HG02885 (cell line): ENCODE data around the gene ABCA3.
A peak's percentile ranks its signal among the peaks of the same experiment; 100 is the strongest.

Source experiments
- ATAC-seq: cut with Tn5 transposase; IDR thresholded peaks from one replicate; pipeline ENCODE4 v1.9.1; 2021; ENCODE audit warnings: mild to moderate bottlenecking; ENCODE audit not compliant: unreplicated experiment, poor library complexity

Gene ABCA3

DNA sequence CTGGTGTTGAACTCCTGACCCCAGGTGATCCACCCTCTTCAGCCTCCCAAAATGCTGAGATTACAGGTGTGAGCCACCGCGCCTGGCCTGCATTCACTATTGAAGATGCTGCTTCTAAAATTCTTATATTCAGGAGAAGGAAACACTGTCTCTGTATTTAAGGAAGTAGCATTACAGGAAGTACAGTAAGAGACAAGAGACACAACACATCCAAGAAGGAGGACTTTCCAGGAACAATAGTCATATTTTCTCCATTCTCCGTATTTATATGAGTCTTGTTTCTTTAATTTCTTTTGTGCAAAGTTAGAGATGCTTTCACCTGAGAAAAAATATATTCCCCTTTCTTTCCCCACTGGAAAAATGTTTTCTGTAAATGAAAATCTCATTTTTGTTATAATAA is 18.3 kb upstream of the ABCA3 start:
- ATAC-seq, result no peak

DNA sequence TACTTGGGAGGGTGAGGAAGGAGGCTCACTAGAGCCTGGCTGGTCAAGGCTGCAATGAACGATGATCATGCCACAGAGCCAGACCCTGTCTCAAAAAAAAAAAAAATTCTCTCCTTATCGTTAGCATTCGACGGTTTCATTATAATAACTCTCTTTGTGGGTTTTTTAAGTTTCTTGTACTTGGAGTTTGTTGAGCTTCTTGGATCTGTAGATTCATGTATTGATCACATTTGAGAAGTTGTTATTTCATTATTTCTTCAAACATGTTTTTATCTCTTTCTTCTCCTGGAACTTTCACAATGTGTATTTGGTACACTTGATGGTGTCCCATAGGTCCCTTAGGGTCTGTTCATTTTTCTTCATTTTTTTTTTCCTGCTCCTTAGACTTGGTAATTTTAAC is 16.8 kb upstream of the ABCA3 start:
- no peak for ATAC-seq

DNA sequence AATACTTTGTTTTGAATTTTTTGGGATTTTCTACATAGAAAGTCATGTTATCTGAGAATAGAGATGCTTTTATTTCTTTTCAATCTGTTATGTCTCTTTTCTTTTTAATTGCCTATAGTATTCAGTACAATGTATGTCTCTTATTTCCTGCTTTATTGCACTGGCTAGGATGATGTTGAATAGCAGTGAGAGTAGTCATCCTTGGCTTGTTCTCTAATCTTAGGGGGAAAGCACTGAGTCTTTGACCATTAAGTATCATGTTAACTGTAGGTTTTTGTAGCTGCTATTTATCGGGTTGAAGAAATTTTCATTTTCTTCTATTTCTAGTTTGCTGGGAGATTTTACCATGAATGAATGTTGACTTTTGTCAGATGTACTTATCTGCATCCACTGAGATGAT is 10.0 kb upstream of the ABCA3 start:
- ATAC-seq, result no peak

DNA sequence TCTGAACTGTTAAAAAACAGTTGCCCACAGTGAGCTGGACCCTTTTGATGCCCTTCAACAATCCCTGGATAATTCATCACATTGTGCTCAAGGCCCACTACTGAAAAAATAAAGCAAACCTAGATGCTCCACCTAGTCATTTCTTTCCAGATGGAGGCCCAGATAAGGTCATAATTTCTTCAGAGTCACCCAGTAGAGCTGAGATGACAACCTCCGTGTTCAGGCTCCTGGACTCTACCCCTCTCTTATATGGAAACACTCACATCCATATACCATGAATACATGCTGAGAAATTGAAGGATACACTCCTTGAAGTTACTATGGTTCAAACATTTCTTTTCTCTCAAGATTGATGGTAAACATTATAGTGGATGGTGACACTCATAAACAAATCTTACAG is 2.7 kb upstream of the ABCA3 start:
- ATAC-seq, result no peak

DNA sequence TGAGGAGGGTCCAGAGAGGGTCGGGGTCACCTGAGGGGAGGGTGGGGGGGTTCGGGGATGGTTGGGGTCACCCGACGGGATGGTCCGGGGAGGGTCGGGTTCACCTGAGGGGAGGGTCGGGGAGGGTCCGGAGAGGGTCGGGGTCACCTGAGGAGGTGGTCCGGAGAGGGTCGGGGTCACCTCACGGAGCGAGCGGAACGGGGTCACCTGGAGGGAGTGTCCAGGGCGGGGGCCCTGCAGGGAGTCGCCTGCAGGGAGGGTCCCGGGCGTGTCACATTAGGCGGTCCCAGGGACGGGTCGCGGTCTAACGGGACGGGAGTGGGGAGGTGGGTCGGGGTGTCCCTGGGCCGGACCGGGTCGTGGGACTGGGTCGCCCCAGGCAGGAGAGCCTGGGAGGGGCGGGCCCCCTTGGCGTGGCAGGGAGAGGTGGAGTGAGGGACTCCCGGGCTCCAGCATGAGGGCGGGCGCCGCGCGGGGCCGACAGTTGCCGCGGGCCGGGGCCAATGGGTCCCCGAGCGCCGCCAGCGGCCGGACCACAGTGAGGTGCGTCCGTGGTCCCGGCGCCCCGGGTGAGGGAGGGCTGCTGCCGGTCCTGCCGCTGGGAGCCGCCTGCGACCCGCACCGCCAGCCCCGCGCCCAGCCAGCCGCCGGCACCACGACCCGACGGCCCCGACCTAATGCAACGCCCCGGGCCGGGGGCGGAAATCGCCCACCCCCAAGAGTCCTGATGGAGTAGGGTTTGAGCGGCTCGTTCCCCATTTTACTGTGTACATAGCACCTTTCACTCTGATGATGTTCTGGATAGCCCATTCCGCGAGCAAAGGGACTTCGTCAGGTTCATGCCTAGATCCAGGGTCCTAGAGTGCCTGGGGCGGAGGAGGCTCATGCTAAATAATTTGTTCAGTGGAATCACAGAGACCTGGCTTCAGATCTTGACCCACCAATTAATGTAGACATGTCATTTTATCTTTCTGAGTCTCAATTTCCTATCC is 1.2 kb upstream of the ABCA3 start:
- no peak for ATAC-seq

DNA sequence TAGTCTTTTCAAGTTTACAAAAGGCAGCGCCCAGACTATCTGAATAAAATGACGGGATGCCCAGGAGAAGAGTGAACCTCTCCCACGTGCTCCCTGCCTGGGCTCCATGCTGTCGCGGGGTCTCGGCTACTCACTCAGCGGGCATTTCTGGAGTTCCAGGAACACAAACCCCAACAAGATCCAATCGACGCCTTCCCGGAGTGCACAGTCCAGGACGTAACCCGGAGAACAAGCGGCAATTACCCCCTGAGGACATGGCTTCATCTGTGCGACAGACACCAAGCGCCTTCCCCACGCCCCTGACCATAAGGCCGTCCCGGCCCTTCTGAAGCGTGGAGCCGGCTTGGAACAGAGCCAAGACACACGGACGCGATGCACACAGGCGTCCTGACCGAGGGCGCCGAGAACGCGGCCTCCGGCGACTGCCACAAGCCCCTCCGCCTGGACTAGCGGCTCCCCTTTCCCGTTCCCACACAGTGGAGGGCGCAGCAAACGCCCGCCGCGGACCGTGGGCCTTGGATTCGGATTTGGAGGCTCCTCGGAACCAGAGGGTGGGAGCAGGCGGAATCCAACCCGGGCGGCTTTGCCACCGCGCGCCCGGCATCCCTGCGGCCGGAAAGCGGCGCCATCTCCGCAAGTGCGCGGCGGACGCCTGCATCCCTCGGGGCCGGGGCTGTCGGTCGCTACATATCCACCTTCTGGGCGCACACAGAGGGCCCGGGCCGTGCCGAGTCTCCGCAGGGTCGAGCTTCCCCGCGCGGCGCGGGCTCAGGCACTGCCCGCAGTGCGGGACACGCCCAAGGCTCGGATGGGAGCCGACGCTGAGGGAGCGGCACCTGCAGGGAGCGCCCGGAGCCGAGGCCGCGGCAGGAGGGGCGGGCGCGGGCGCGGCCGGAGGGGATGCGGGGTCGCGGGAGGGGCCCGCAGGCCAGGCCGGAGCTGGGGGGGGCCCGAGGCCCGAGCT is 725 bp downstream of the ABCA3 start:
- peak; percentile 40 for ATAC-seq

DNA sequence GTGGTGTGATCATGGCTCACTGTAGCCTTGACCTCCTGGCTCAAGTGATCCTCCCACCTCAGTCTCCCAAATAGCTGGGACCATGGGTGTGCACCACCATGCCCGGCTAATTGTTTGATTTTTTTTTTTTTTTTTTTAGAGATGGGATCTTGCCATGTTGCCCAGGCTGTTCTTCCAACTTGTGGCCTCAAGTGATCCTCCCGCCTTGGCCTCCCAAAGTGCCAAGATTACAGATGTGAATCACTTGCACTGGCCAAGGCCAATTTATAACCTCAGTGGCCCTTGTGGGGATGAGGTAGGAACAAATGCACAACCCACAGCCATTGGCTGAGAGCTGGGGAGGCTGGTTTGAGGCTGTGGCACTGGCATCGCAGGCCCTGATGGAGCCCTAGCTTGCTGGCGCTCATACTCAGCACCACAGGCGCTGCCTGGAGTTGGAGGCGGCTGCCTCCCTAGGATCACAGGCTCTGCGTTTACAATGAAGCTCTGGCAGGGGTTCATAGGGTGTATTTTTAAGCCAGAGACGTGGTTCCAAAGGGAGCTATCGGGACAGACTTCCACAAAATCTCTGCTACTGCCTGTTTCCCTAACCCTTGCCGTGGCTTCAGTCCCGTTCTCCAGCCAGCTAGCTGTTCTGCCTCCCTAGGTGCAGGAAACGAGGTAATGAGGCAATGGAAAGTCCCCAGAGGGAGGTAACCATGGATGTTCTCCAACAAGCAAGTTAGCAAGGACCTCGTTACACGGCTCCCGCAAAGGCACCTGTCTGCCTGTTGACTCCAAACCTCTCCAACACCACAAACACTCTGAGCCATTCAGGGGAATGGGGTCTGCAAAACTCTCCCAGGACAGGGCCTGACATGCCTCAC is 2.9 kb downstream of the ABCA3 start:
- no peak for ATAC-seq

DNA sequence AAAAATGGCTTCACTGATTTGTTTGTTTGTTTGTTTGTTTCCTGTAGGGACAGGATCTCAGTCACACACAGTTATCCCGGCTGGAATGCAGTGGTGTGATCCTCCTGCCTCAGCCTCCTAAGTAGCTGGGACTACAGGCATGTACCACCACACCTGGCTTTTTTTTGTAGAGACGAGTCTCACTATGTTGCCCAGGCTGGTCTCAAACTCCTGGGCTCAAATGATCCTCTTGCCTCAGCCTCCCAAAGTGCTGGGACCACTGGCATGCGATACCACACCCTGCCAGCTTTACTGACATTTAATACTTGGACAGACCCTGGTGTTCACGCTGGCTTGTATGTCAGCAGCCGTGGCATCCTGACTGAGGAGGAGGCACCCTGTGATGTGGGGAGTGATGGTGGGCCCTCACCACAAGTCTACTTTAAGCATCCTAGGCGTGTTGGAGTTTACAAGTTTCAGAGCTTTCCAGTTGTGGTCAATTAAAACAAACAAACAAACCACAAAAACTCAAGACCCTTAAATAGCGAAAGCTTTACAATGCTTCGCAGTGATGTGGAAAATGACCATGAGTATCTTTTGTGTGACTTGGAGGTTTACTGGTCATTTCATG is 5.1 kb downstream of the ABCA3 start:
- no peak for ATAC-seq

DNA sequence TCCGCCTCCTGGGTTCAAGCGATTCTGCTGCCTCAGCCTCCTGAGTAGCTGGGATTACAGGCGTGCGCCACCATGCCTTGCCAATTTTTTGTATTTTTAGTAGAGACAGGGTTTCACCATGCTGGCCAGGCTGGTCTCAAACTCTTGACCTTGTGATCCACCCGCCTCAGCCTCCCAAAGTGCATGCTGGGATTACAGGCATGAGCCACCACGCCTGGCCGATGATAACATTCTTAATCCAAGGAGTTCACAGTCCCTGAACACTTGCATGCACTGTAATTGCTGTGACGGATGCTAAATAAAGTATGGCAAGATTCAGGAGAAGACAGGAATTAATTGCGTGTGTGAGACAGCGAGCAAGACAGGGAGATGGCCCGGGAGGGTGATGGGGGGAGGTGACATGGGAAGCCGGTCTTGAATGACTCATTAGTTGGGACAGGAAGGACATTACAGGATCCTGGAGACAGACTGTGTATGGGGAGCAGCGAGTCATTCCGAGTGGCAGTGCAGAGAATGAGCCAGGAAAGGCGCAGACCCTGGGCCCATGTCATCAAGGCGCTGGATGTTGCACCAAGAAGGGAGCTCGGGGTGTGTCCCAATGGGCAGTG is 6.7 kb downstream of the ABCA3 start:
- ATAC-seq, result no peak

DNA sequence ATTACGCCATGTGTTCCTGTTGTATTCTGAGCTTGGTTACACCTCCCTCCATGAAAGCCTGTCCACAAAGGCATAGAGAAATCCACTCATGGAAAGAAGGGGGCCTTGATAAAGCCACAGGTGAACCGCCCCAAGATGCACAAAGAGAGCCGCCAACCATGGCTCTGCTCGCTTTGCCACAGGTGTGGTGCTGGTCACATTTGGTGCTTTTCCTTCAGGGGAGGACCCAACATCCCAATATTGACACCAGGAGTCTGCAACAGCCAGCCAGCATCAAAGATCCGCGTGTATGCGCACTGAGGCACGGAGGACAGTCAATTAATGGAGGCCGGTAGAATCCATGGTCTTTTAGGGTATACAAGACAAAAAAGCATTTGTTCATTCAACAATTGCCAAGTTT is 7.3 kb downstream of the ABCA3 start:
- no peak for ATAC-seq

DNA sequence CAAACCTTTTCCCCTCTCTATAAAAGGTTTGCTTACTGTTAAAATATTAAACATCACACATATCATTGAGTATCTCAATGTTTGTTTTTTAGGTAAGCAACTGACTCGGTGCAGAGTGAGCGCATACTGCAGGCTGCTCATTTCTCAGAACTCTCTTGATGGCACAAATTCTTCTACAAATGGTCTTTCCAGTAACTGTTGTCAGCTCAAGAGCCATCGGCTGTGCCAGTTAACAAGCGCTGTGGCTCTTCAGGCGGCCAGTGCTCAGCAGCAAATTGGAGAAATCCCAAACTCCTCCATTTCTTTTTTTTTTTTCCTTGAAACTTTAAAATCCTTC is 8.6 kb downstream of the ABCA3 start:
- ATAC-seq, result no peak

DNA sequence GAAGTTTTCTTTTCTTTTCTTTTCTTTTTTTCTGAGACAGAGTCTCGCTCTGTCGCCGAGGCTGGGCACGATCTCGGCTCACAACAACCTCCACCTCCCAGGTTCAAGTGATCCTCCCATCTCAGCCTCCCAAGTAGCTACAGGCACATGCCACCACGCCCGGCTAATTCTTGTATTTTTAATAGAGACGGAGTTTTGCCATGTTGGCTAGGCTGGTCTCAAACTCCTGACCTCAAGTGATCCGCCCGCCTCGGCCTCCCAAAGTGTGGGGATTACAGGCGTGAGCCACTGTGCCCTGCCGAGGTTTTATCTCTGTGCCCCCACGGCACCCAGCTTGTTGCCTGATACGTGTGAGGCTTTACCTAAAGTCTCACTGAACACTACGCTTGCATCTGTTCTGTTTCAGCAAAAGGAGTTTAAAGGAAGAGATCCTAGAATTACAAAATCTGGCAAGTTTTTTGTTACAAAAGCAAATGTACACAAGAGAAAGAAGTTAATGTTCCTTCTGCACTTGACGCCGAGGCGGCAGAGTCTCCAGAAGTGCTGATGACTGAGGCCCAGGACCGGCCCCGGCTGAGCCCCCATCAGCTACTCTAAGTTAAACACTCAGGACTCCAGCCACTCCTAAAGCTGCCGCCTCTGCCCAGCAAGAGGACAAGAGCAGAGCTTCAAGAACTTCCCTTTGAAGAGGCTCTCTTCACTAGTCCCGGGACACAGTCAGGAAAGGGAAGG is 9.2 kb downstream of the ABCA3 start:
- ATAC-seq, result no peak

DNA sequence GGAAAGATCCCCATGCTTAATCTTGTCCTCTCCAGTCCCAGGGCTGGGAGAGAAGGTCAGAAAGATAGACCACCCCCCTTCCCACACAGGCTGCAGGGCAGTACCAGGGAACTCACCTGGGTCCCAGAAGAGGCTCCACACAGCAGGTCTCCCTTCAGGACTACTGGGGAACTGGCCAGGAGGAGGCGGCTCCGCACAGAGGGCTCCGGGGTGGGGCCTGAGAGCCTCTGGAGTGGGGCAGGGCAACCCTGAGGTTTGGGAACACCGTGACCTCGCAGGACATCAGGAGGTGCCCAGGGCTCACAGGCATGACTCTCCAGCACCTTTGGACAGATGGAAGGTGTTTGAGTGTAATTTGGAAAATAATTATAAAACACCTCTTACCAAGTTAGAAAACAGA is 11.0 kb downstream of the ABCA3 start:
- no peak for ATAC-seq

DNA sequence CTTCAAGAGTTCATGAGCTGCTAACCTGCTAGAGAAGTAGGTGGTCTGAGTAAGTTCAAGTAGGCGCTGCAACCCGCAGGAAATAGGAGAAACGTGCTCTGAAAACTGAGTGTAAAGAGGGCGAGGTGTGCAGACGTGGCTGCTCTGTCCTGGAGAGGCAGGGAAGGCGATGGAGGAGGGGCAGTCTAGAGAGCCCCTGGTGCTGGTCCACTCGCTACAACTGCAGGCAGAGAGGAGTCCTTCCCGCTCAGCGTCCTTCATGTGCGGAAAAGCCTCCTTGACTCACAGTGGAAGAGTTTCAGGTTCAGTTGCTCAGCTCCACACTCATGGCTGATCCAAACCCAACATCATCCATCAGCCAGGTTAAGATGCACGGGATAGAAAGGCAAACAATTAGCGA is 12.1 kb downstream of the ABCA3 start:
- no peak for ATAC-seq

DNA sequence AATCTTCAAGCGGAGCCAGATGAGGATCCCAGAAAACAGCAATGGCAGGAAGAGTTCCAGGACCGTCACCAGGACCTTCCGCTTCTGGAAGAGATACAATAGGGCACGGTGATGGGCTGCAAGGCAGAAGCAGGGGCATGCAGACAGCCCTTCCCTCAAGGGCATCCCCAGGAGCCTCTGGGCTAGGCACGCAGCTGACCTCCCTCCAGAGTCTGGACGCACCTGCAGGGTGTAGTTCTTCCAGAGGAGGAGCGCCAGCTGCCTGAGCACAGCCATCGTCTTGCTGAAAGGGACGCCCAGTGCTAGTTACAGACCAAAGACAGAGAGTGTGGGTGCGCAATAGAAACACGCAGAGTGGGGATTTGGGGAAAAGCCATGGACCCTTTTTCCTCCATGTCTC is 14.3 kb downstream of the ABCA3 start:
- ATAC-seq, result no peak

DNA sequence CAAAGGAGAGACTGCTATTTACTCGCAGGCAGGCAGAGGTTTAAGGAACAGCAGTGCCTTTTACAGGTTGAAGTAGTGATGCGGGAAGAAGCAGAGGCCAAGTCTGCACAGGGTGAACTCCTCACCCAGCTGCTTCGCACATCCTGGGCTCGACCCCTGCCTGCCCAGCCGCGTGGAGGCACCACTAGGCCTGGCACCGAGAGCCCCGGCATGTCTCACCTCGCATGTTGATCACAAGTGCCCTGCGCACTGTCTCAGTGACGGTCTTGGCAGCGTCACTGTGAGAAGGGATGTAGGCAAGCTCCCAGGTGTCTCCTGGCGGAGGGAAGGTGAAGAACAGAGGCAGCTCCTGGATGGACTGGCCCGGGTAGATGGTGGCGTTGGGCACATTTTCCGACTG is 14.7 kb downstream of the ABCA3 start:
- no peak for ATAC-seq

DNA sequence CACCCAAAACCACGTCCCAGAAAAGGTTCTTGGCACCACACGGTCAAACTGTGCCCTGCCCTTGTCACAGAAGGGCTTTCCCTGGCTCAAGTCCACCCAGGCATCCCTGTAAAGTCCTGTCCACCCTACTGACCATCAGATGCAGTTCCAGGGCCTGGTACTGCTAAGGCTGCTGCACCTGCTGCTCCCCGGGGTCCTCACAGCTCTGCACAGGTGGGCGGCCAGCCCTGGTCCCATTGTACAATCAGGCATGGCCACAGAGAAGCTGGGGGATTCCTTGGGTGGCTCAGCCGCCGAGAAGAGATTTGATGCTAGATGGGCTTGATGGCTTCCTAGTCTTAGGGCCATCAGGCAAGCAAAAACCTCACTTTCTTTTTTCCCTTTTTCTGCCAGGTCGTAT is 15.3 kb downstream of the ABCA3 start:
- ATAC-seq, result no peak

DNA sequence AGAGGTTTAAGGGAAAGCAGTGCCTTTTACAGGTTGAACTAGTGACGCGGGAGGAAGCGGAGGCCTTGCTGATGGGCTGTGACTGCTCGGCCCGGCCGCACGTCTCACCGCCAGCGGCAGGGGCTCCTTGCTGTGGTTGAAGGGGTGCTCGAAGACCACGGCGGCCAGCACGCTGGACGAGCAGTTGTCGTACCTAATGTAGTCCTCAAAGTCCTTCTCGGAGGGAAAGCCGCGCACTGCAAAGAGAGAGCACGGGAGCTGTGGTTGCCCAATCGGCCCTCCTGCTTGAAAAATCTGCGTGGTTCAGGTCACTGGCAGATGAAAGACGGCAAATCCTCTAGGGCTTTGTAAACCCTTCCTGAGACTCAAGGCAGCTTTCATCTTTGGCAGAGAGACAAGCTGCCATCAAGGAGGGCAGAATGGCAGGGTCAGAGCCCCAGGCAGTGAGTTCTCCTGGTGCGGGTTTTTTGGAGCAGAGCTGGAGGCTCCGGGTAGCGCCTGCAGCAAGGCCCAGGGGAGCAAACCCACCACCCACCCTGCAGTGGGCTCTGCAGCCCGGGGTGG is 16.1 kb downstream of the ABCA3 start:
- ATAC-seq, result no peak

DNA sequence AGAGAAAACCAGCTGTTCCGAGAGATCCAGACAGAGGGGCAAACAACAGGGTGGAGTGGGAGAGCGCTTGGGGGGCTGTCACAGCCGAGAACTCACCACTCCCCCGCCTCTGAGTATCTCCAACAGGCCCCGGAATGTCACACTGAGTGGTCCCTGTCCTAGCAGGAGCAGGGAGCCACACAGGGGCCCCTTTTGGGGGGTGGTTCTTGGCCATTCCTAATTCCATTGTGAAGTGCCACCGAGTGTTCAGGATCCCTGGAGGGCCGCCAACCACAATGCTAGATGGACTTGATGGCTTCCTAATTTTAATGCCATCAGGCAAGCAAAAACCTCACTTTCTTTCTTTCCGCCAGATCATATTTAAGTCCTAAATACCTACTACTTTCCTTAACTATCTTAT is 16.8 kb downstream of the ABCA3 start:
- ATAC-seq, result no peak
